DND-41 (cell line): ENCODE measurements around the gene MOB4.

ENCODE experiments used
- ATAC-seq: fragments of 200-7000 bp; cut with Tn5 transposase; 3 replicates; pipeline ENCODE4 v1.9.1; 2021; ENCODE audit warnings: low read depth; ENCODE audit not compliant: insufficient read depth
- DNase-seq: peaks from one replicate; pipeline ENCODE4 v3.0.0-alpha.2; 2020
- H2AFZ ChIP-seq: 2 replicates; pipeline ENCODE4 v1.6.0; 2012; ENCODE audit warnings: low read depth, low read length
- H3K27ac ChIP-seq: 2 replicates; pipeline ENCODE4 v1.5.1; 2012; ENCODE audit warnings: low read length, inconsistent platforms
- H3K27me3 ChIP-seq: fragments of 200-600 bp; sonication (generic); 2 replicates; pipeline ENCODE4 v1.6.0; 2012; ENCODE audit warnings: low read length, mild to moderate bottlenecking, inconsistent platforms; ENCODE audit not compliant: insufficient read depth, poor library complexity
- H3K36me3 ChIP-seq: 2 replicates; pipeline ENCODE4 v1.5.1; 2012; ENCODE audit warnings: low read length, inconsistent platforms; ENCODE audit not compliant: insufficient read depth
- H3K4me1 ChIP-seq: 2 replicates; pipeline ENCODE4 v1.5.1; 2012; ENCODE audit warnings: mild to moderate bottlenecking, low read length; ENCODE audit not compliant: insufficient read depth
- H3K4me2 ChIP-seq: 2 replicates; pipeline ENCODE4 v1.6.0; 2012; ENCODE audit warnings: mild to moderate bottlenecking, moderate library complexity, low read length, inconsistent platforms; ENCODE audit not compliant: insufficient read depth
- H3K4me3 ChIP-seq, 2 experiments: fragments of 200-600 bp in 1 of 2; shearing (Covaris generic) in 1 of 2; 2 replicates each; pipeline ENCODE4 v1.5.1; 2012 to 2016; ENCODE audit warnings: inconsistent platforms in 2 of 2, low read length in 2 of 2, mild to moderate bottlenecking in 2 of 2, low read depth in 1 of 2, moderate library complexity in 1 of 2
- H3K79me2 ChIP-seq: 2 replicates; pipeline ENCODE4 v1.6.0; 2012; ENCODE audit warnings: low read length, inconsistent platforms; ENCODE audit not compliant: insufficient read depth
- H3K9ac ChIP-seq: 2 replicates; pipeline ENCODE4 v1.6.0; 2012; ENCODE audit warnings: low read depth, mild to moderate bottlenecking, inconsistent platforms, low read length, moderate library complexity
- H3K9me3 ChIP-seq: 2 replicates; pipeline ENCODE4 v1.5.1; 2012; ENCODE audit warnings: low read length, moderate library complexity, mild to moderate bottlenecking, inconsistent platforms; ENCODE audit not compliant: insufficient read depth, severe bottlenecking
- H4K20me1 ChIP-seq: 2 replicates; pipeline ENCODE4 v1.6.0; 2012; ENCODE audit warnings: low read length; ENCODE audit not compliant: insufficient read depth
- EZH2 ChIP-seq: IDR thresholded peaks from 3 replicates; pipeline ENCODE4 v1.6.1; 2012; ENCODE audit warnings: borderline replicate concordance, low read depth, mild to moderate bottlenecking, moderate library complexity, low read length, inconsistent platforms; ENCODE audit not compliant: severe bottlenecking
- TF ChIP-seq, protein P1 (sequence below): IDR thresholded peaks from 2 replicates; pipeline ENCODE4 v1.5.1; 2012; ENCODE audit warnings: borderline replicate concordance, low read length, moderate library complexity, mild to moderate bottlenecking; ENCODE audit not compliant: poor library complexity, severe bottlenecking; ENCODE audit errors: extremely low read depth

Gene MOB4

DNA sequence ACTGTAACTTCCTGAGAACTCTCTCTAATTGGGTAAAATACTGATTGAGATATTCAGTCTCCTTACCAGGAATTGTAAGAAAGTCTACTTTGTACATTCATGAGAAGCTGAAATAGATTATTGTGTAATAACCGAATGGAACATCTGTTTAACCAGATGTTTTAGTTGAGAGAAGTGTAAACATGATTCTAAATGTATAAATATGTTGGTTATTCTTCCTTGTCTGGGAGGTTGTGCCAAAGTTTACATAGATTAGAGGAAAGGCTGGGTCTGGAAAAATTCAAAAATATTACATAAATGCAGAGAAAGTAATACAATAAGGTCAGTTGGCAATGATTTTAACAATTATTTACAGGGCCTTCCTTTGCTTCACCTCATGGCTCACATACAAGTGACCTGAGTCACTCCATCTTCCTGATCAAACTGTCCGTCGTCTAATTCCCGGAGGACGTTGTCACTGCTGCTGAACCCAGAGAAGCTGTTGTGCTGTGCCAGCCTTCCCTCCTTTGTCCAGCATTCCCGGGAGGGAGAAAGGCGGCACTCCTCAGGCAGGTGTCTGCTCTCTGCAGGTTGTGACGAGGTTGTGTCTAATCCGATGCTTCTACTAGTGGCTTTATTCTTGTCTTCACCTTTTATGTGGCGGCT is 55.9 kb downstream of the MOB4 start:
- Histone ChIP-seq H3K27ac (no peak overlapping the region), H3K4me3 (no peak overlapping the region), H4K20me1 (no peaks in the 10 kb centered on the region), H2AFZ (no peak overlapping the region), H3K36me3 (0 out of 2 replicates have a peak, but pooled peaks cover 3% of the 10 kb centered on the region), H3K4me1 (no peaks in the 10 kb centered on the region), H3K27me3 (no peaks in the 10 kb centered on the region), H3K9ac (no peak overlapping the region), H3K9me3 (peaks cover 11% of the 10 kb centered on the region), H3K79me2 (no peaks in the 10 kb centered on the region), H3K4me2 (no peak overlapping the region)
- DNase-seq (no peak), ATAC-seq (no peak)
- TF ChIP-seq, protein P1, sequence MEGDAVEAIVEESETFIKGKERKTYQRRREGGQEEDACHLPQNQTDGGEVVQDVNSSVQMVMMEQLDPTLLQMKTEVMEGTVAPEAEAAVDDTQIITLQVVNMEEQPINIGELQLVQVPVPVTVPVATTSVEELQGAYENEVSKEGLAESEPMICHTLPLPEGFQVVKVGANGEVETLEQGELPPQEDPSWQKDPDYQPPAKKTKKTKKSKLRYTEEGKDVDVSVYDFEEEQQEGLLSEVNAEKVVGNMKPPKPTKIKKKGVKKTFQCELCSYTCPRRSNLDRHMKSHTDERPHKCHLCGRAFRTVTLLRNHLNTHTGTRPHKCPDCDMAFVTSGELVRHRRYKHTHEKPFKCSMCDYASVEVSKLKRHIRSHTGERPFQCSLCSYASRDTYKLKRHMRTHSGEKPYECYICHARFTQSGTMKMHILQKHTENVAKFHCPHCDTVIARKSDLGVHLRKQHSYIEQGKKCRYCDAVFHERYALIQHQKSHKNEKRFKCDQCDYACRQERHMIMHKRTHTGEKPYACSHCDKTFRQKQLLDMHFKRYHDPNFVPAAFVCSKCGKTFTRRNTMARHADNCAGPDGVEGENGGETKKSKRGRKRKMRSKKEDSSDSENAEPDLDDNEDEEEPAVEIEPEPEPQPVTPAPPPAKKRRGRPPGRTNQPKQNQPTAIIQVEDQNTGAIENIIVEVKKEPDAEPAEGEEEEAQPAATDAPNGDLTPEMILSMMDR, result no peak
- no peak for TF ChIP-seq EZH2

DNA sequence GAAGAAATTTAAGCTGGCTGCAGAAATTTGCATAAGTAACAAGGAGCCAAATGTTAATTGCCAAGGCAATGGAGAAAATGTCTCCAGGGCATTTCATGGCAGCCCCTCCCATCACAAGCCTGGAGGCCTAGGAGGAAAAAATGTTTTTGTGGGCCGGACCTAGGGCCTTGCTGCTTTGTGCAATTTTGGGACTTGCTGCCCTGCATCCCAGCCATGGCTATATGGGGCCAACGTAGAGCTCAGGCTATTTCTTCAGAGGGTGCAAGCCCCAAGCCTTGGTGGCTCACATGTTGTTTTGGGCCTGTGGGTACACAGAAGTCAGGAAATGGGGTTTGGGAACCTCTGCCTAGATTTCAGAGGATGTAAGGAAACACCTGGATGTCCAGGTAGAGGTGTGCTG is 57.7 kb downstream of the MOB4 start:
- H3K4me3 ChIP-seq, result no peak overlapping the region

DNA sequence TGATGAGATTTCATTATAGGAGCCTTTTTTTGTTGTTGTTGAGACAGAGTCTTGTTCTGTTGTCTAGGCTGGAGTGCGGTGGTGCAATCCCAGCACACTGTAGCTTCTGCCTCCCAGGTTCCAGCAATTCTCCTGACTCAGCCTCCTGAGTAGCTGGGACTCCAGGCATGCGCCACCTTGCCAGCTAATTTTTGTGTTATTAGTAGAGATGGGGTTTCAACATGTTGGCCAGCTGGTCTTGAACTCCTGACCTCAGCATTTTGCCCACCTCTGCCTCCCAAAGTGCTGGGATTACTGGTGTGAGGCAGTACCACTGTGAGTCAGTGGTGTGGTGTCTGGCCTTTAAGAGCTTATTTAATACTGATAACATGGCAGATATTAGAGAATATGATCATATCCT is 60.1 kb downstream of the MOB4 start:
- H4K20me1 ChIP-seq, result no peaks in the 10 kb centered on the region
- H3K79me2 ChIP-seq, result no peaks in the 10 kb centered on the region
- no peaks in the 10 kb centered on the region for H3K4me1 ChIP-seq
- H3K27me3 ChIP-seq, result no peaks in the 10 kb centered on the region
- DNase-seq (no peak), ATAC-seq (no peak)
- TF ChIP-seq EZH2, result no peak
- TF ChIP-seq, protein P1, result no peak
- peaks cover 11% of the 10 kb centered on the region for H3K9me3 ChIP-seq
- no peak overlapping the region for H3K4me2 ChIP-seq
- no peak overlapping the region for H3K9ac ChIP-seq
- H3K27ac ChIP-seq, result no peak overlapping the region
- 0 out of 2 replicates have a peak, but pooled peaks cover 3% of the 10 kb centered on the region for H3K36me3 ChIP-seq
- no peak overlapping the region for H2AFZ ChIP-seq
- no peak overlapping the region for H3K4me3 ChIP-seq

More for the DNA sequence above, 57.7 kb downstream of the MOB4 start:
- TF ChIP-seq, protein P1, result no peak
- TF ChIP-seq EZH2, result no peak
- Histone ChIP-seq H3K27me3 (no peaks in the 10 kb centered on the region), H2AFZ (no peak overlapping the region), H3K79me2 (no peaks in the 10 kb centered on the region), H3K4me1 (no peaks in the 10 kb centered on the region), H3K27ac (no peak overlapping the region), H3K4me2 (no peak overlapping the region), H3K36me3 (0 out of 2 replicates have a peak, but pooled peaks cover 3% of the 10 kb centered on the region), H4K20me1 (no peaks in the 10 kb centered on the region), H3K9ac (no peak overlapping the region), H3K9me3 (peaks cover 11% of the 10 kb centered on the region)
- DNase-seq (no peak), ATAC-seq (no peak)
